A549 (cell line): ENCODE measurements around the gene PPP4R4.

Experiments
- CTCF ChIP-seq: fragments of >200 bp; sonication (Bioruptor Twin); formaldehyde crosslinking; IDR thresholded peaks from 3 replicates; pipeline ENCODE4 v1.5.1; 2016
- FOSL2 ChIP-seq, 2 experiments: fragments of 450-650 bp in 1 of 2; fragments of >200 bp in 1 of 2; sonication (Bioruptor Twin) in 1 of 2; formaldehyde crosslinking; IDR thresholded peaks; 2 replicates each; pipeline versions ENCODE4 v1.5.0 to v1.6.1; 2016 to 2020; ENCODE audit warnings: mild to moderate bottlenecking in 1 of 2, moderate library complexity in 1 of 2
- MAX ChIP-seq: IDR thresholded peaks from 2 replicates; pipeline ENCODE4 v1.6.1; 2012
- POLR2A ChIP-seq: IDR thresholded peaks from 2 replicates; pipeline ENCODE4 v1.6.1; 2012; ENCODE audit warnings: mild to moderate bottlenecking, low read length
- RAD21 ChIP-seq, 2 experiments: fragments of >200 bp in 1 of 2; sonication (Bioruptor Twin) in 1 of 2; formaldehyde crosslinking in 1 of 2; IDR thresholded peaks in 1 of 2; conservative IDR thresholded peaks in 1 of 2; 2 replicates in 1 of 2; 3 replicates in 1 of 2; pipeline ENCODE4 v1.6.1; 2012 to 2018; ENCODE audit warnings: inconsistent platforms in 1 of 2
- RCOR1 ChIP-seq: fragments of 150-350 bp; IDR thresholded peaks from 2 replicates; pipeline ENCODE4 v1.6.1; 2014; ENCODE audit warnings: antibody characterized with exemption, low read length, low read depth
- TP53 ChIP-seq: fragments of 250-450 bp; sonication (Bioruptor Pico); IDR thresholded peaks from 2 replicates; pipeline ENCODE4 v1.5.0; 2021; ENCODE audit warnings: mild to moderate bottlenecking, moderate library complexity
- ZC3H11A ChIP-seq: fragments of 450-650 bp; IDR thresholded peaks from 2 replicates; pipeline ENCODE4 v1.6.1; 2014; ENCODE audit warnings: antibody characterized with exemption, mild to moderate bottlenecking
- TF ChIP-seq, protein P1 (sequence below): fragments of 200-600 bp; sonication (generic); IDR thresholded peaks from 2 replicates; pipeline ENCODE4 v1.6.1; 2016; ENCODE audit warnings: antibody characterized with exemption, mild to moderate bottlenecking, moderate library complexity

DNA sequence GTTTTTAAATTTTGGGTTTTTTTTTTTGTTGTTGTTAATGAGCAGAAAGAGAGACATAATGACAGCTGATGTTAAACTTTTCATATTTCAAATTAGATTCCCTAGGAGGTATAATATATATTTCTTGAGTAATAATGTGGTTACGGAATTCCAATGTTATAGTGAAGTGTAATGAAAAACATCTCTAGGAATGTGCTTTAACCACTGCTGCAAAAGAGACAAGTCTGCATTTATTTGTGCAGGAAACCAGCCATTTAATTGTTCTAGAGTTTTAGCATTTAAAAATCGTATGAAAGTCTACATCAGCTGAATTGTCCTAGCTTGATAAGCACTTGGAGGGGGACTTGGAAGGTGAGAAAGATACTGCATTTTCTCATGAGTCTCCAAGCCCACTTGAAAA, 104.6 kb downstream of the PPP4R4 start:
- TF ChIP-seq MAX, result no peak
- no peak for TF ChIP-seq FOSL2 (IDR thresholded peaks at IDR 0.05)
- TF ChIP-seq FOSL2 (CRISPR knock-in tag; IDR thresholded peaks at IDR 0.05), result no peak
- no peak for TF ChIP-seq RAD21 (conservative IDR thresholded peaks at IDR 0.05 in 1 of 2, IDR thresholded peaks at IDR 0.05 in 1 of 2)
- no peak for TF ChIP-seq CTCF
- no peak for TF ChIP-seq ZC3H11A
- TF ChIP-seq POLR2A, result no peak
- no peak for TF ChIP-seq RCOR1
- TF ChIP-seq, protein P1, sequence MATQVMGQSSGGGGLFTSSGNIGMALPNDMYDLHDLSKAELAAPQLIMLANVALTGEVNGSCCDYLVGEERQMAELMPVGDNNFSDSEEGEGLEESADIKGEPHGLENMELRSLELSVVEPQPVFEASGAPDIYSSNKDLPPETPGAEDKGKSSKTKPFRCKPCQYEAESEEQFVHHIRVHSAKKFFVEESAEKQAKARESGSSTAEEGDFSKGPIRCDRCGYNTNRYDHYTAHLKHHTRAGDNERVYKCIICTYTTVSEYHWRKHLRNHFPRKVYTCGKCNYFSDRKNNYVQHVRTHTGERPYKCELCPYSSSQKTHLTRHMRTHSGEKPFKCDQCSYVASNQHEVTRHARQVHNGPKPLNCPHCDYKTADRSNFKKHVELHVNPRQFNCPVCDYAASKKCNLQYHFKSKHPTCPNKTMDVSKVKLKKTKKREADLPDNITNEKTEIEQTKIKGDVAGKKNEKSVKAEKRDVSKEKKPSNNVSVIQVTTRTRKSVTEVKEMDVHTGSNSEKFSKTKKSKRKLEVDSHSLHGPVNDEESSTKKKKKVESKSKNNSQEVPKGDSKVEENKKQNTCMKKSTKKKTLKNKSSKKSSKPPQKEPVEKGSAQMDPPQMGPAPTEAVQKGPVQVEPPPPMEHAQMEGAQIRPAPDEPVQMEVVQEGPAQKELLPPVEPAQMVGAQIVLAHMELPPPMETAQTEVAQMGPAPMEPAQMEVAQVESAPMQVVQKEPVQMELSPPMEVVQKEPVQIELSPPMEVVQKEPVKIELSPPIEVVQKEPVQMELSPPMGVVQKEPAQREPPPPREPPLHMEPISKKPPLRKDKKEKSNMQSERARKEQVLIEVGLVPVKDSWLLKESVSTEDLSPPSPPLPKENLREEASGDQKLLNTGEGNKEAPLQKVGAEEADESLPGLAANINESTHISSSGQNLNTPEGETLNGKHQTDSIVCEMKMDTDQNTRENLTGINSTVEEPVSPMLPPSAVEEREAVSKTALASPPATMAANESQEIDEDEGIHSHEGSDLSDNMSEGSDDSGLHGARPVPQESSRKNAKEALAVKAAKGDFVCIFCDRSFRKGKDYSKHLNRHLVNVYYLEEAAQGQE, result no peak
- no peak for TF ChIP-seq TP53 (CRISPR knock-in tag)
